Activated naive CD8-positive, alpha-beta T cell treated with anti-CD3 and anti-CD28 coated beads for 36 hours (primary cell): ENCODE measurements around the gene HNF4A. TPM values are rescaled to one million over a fixed set of nuclear protein-coding genes. Genes with fewer than 3 reads are reported as not detected.
"Not testable (repeated sequence)": the region's sequence is repeated elsewhere in the genome, so short reads cannot be mapped to it uniquely, and the experiment has no call there.

Experiments used
- DNase-seq: peaks from one replicate; pipeline ENCODE4 v3.0.0; 2021
- H3K27ac Mint-ChIP-seq: one replicate; pipeline ENCODE4 v1.8.0; 2022; ENCODE audit warnings: mild to moderate bottlenecking, moderate library complexity, mixed read lengths
- H3K27me3 Mint-ChIP-seq: one replicate; pipeline ENCODE4 v1.8.0; 2022; ENCODE audit warnings: mild to moderate bottlenecking, mixed read lengths
- H3K36me3 Mint-ChIP-seq: one replicate; pipeline ENCODE4 v1.8.0; 2021; ENCODE audit warnings: mild to moderate bottlenecking, mixed read lengths
- H3K4me1 Mint-ChIP-seq: one replicate; pipeline ENCODE4 v1.8.0; 2021; ENCODE audit warnings: mixed read lengths
- H3K4me3 Mint-ChIP-seq: one replicate; pipeline ENCODE4 v1.8.0; 2022; ENCODE audit warnings: mild to moderate bottlenecking, moderate library complexity, mixed read lengths
- H3K9me3 Mint-ChIP-seq: one replicate; pipeline ENCODE4 v1.8.0; 2022; ENCODE audit warnings: mixed read lengths
- total RNA-seq, 2 experiments: library from RNA; stranded (reverse); gene quantifications; one replicate each; pipeline ENCODE4 v1.2.3, GENCODE V29; 2021

Gene HNF4A
- total RNA-seq, 2 experiments from 2014 or later = not detected

- Mint-ChIP-seq H3K9me3 (no peaks in the 10 kb centered on the region), H3K4me1 (no peaks in the 10 kb centered on the region), H3K27me3 (no peaks in the 10 kb centered on the region), H3K27ac (no peak overlapping the region), H3K4me3 (no peak overlapping the region), H3K36me3 (no peaks in the 10 kb centered on the region)
- no peak for DNase-seq
Observed at GRCh38 chr20:44463466-44463865, 108.0 kb downstream of the HNF4A start.

GRCh38 chr20:44464514-44464913 is 109.0 kb downstream of the HNF4A start:
- Mint-ChIP-seq H3K4me3 (no peak overlapping the region), H3K36me3 (no peaks in the 10 kb centered on the region), H3K27ac (no peak overlapping the region), H3K4me1 (no peaks in the 10 kb centered on the region), H3K27me3 (no peaks in the 10 kb centered on the region), H3K9me3 (no peaks in the 10 kb centered on the region)
- DNase-seq = no peak

GRCh38 chr20:44465001-44465560 is 109.6 kb downstream of the HNF4A start:
- H3K27ac Mint-ChIP-seq = no peak overlapping the region
- no peak for DNase-seq
- no peak overlapping the region for H3K4me3 Mint-ChIP-seq
- no peaks in the 10 kb centered on the region for H3K36me3 Mint-ChIP-seq
- no peaks in the 10 kb centered on the region for H3K27me3 Mint-ChIP-seq
- H3K4me1 Mint-ChIP-seq = no peaks in the 10 kb centered on the region
- H3K9me3 Mint-ChIP-seq = no peaks in the 10 kb centered on the region

GRCh38 chr20:44467289-44467883 is 111.9 kb downstream of the HNF4A start:
- no peak overlapping the region for H3K4me3 Mint-ChIP-seq
- no peaks in the 10 kb centered on the region for H3K9me3 Mint-ChIP-seq
- DNase-seq = no peak
- H3K27me3 Mint-ChIP-seq = no peaks in the 10 kb centered on the region
- no peak overlapping the region for H3K27ac Mint-ChIP-seq
- no peaks in the 10 kb centered on the region for H3K36me3 Mint-ChIP-seq
- H3K4me1 Mint-ChIP-seq = no peaks in the 10 kb centered on the region

GRCh38 chr20:44468044-44468782 is 112.7 kb downstream of the HNF4A start:
- H3K36me3 Mint-ChIP-seq = no peaks in the 10 kb centered on the region

GRCh38 chr20:44470327-44470726 is 114.8 kb downstream of the HNF4A start:
- Mint-ChIP-seq H3K27me3 (no peaks in the 10 kb centered on the region), H3K4me1 (peaks cover 4% of the 10 kb centered on the region), H3K27ac (no peak overlapping the region), H3K36me3 (no peaks in the 10 kb centered on the region), H3K9me3 (no peaks in the 10 kb centered on the region), H3K4me3 (no peak overlapping the region)
- no peak for DNase-seq

More at GRCh38 chr20:44468044-44468782, 112.7 kb downstream of the HNF4A start:
- H3K27me3 Mint-ChIP-seq = no peaks in the 10 kb centered on the region
- H3K4me3 Mint-ChIP-seq = no peak overlapping the region
- no peak overlapping the region for H3K27ac Mint-ChIP-seq
- DNase-seq = no peak
- H3K4me1 Mint-ChIP-seq = no peaks in the 10 kb centered on the region
- H3K9me3 Mint-ChIP-seq = no peaks in the 10 kb centered on the region

- peaks cover 2% of the 10 kb centered on the region for H3K36me3 Mint-ChIP-seq
- DNase-seq = no peak
- H3K4me1 Mint-ChIP-seq = peaks cover 9% of the 10 kb centered on the region
- no peaks in the 10 kb centered on the region for H3K27me3 Mint-ChIP-seq
- H3K4me3 Mint-ChIP-seq = no peak overlapping the region
- no peaks in the 10 kb centered on the region for H3K9me3 Mint-ChIP-seq
- no peak overlapping the region for H3K27ac Mint-ChIP-seq
Observed at GRCh38 chr20:44471481-44471882, 116.0 kb downstream of the HNF4A start.

GRCh38 chr20:44472283-44472682 is 116.8 kb downstream of the HNF4A start:
- H3K27ac Mint-ChIP-seq, H3K9me3 Mint-ChIP-seq, DNase-seq, H3K4me3 Mint-ChIP-seq, H3K27me3 Mint-ChIP-seq, H3K36me3 Mint-ChIP-seq: not testable (repeated sequence)
- H3K4me1 Mint-ChIP-seq = peaks cover 17% of the 10 kb centered on the region

GRCh38 chr20:44475372-44475693 is 119.8 kb downstream of the HNF4A start:
- no peak for DNase-seq
- Mint-ChIP-seq H3K9me3 (no peaks in the 10 kb centered on the region), H3K4me3 (peak overlapping the region; percentile 96), H3K27me3 (no peaks in the 10 kb centered on the region), H3K4me1 (peaks cover 21% of the 10 kb centered on the region), H3K27ac (peak overlapping the region; percentile 94), H3K36me3 (peaks cover 15% of the 10 kb centered on the region)

- H3K36me3 Mint-ChIP-seq = peaks cover 15% of the 10 kb centered on the region
- H3K4me3 Mint-ChIP-seq = peak within 1 kb of the TSS; percentile 96
- H3K27me3 Mint-ChIP-seq = no peaks in the 10 kb centered on the region
- H3K27ac Mint-ChIP-seq = peak within 1 kb of the TSS; percentile 94
- peaks cover 21% of the 10 kb centered on the region for H3K4me1 Mint-ChIP-seq
- no peaks in the 10 kb centered on the region for H3K9me3 Mint-ChIP-seq
- DNase-seq = peak; percentile 95
Observed at GRCh38 chr20:44475694-44476560, 120.4 kb downstream of the HNF4A start, which contains the start of gene TTPAL. TSS of gene TTPAL (plus strand) at chr20:44475874. CDS start at chr20:44480000, 4,126 bp downstream.

- no peaks in the 10 kb centered on the region for H3K9me3 Mint-ChIP-seq
- H3K4me3 Mint-ChIP-seq = peak overlapping the region; percentile 96
- no peak for DNase-seq
- peaks cover 23% of the 10 kb centered on the region for H3K36me3 Mint-ChIP-seq
- peak overlapping the region; percentile 46 for H3K27ac Mint-ChIP-seq
- H3K27me3 Mint-ChIP-seq = no peaks in the 10 kb centered on the region
- H3K4me1 Mint-ChIP-seq = peaks cover 21% of the 10 kb centered on the region
Observed at GRCh38 chr20:44477151-44477550, 121.7 kb downstream of the HNF4A start.

- Mint-ChIP-seq H3K4me1 (peaks cover 21% of the 10 kb centered on the region), H3K4me3 (no peak overlapping the region), H3K27ac (no peak overlapping the region), H3K36me3 (peaks cover 23% of the 10 kb centered on the region), H3K27me3 (no peaks in the 10 kb centered on the region), H3K9me3 (no peaks in the 10 kb centered on the region)
- DNase-seq = no peak
Observed at GRCh38 chr20:44478206-44478605, 122.7 kb downstream of the HNF4A start.

- no peak for DNase-seq
- Mint-ChIP-seq H3K36me3 (peaks cover 26% of the 10 kb centered on the region), H3K4me3 (no peak overlapping the region), H3K27ac (no peak overlapping the region), H3K4me1 (peaks cover 22% of the 10 kb centered on the region), H3K27me3 (no peaks in the 10 kb centered on the region), H3K9me3 (no peaks in the 10 kb centered on the region)
Observed at GRCh38 chr20:44479643-44480042, 124.1 kb downstream of the HNF4A start.

- Mint-ChIP-seq H3K4me3 (no peak overlapping the region), H3K27me3 (no peaks in the 10 kb centered on the region), H3K36me3 (peaks cover 26% of the 10 kb centered on the region), H3K27ac (no peak overlapping the region), H3K4me1 (peaks cover 21% of the 10 kb centered on the region), H3K9me3 (no peaks in the 10 kb centered on the region)
- no peak for DNase-seq
Observed at GRCh38 chr20:44480097-44480496, 124.6 kb downstream of the HNF4A start.
